ENCODE data around the gene BCL7B. TPM values are rescaled to one million over a fixed set of nuclear protein-coding genes. Genes with fewer than 3 reads are reported as not detected.
A peak's percentile ranks its signal among the peaks of the same experiment; 100 is the strongest.

BCL7B gene
- total and polyA plus RNA-seq, 9 donors: 29.5 to 52.4 (median 34.0) TPM

DNA sequence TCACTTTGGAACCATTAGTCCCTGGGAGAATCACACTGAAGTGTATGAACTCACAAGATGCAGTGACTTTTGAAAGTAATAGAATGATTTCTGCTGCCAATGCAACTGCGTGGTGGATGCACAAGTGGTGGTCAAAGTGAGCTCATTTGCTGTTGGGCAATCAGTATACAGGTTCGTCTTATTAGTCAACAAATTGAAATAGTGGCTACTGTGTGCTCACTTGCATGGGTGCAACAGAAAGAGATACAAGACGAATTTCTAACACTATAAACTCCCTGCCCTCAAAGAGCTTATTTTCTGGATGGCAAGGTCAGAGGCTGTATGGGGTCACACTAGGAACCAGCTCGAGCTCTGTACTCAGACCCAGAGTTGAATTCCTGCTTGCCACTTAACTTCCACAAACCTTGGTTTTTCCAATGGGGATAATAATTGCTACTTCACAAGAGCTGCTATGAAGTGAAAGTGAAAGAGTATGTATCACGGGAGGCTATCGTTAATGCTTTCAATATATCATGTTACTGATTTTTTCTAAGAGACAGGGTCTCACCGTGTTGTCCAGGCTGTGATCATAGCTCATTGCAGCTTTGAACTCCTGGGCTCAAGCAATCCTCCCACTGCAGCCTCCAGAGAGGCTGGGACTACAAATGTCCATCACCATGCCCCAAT, 8.3 kb upstream of the BCL7B start:
- H3K9me3 ChIP-seq: no peaks in the 10 kb centered on the region
- intact Hi-C loops (cut with DNase I): no loop called here
- no peak for TF ChIP-seq POLR2A (IDR thresholded peaks at IDR 0.05)
- no peak for TF ChIP-seq EP300 (IDR thresholded peaks at IDR 0.05)
- TF ChIP-seq, protein P1, sequence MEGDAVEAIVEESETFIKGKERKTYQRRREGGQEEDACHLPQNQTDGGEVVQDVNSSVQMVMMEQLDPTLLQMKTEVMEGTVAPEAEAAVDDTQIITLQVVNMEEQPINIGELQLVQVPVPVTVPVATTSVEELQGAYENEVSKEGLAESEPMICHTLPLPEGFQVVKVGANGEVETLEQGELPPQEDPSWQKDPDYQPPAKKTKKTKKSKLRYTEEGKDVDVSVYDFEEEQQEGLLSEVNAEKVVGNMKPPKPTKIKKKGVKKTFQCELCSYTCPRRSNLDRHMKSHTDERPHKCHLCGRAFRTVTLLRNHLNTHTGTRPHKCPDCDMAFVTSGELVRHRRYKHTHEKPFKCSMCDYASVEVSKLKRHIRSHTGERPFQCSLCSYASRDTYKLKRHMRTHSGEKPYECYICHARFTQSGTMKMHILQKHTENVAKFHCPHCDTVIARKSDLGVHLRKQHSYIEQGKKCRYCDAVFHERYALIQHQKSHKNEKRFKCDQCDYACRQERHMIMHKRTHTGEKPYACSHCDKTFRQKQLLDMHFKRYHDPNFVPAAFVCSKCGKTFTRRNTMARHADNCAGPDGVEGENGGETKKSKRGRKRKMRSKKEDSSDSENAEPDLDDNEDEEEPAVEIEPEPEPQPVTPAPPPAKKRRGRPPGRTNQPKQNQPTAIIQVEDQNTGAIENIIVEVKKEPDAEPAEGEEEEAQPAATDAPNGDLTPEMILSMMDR (IDR thresholded peaks at IDR 0.05): no peak
- no peaks in the 10 kb centered on the region for H3K36me3 ChIP-seq
- no peaks in the 10 kb centered on the region for H3K27me3 ChIP-seq
- H3K4me1 ChIP-seq (ENCODE audit: insufficient read depth): no peaks in the 10 kb centered on the region
- peak overlapping the region in 1 of 2 donors; percentile 5 for H3K27ac ChIP-seq
- 20 to 36% (median 33%) methylated on average over 7 of the region's 7 CpGs for WGBS, 3 donors
- DNase-seq: no peak
- no peak overlapping the region for H3K4me3 ChIP-seq

- no peak overlapping the region for H3K4me3 ChIP-seq
- TF ChIP-seq POLR2A (IDR thresholded peaks at IDR 0.05): no peak
- 32 to 39% (median 32%) methylated on average over 11 of the region's 11 CpGs for WGBS, 3 donors
- H3K27ac ChIP-seq: no peak overlapping the region
- no peaks in the 10 kb centered on the region for H3K9me3 ChIP-seq
- intact Hi-C loops (cut with DNase I): no loop called here
- peak in 1 of 5 donors; percentile 38 for DNase-seq
- no peaks in the 10 kb centered on the region for H3K27me3 ChIP-seq
- no peaks in the 10 kb centered on the region for H3K36me3 ChIP-seq
- H3K4me1 ChIP-seq (ENCODE audit: insufficient read depth): peaks cover 6% of the 10 kb centered on the region
Measured at GRCh38 chr7:73560109-73560835, 2.8 kb upstream of the BCL7B start.

- WGBS, 3 donors: 1% methylated on average over 32 to 36 of the region's 36 CpGs
- peak; percentile 90 to 95 (median 92) for DNase-seq
- peak overlapping the region; percentile 84 to 97 for H3K27ac ChIP-seq
- intact Hi-C loops (cut with DNase I): no loop called here
- H3K4me1 ChIP-seq (ENCODE audit: insufficient read depth): peaks cover 6% of the 10 kb centered on the region
- H3K36me3 ChIP-seq: no peaks in the 10 kb centered on the region
- TF ChIP-seq, protein P1 (IDR thresholded peaks at IDR 0.05): no peak
- TF ChIP-seq EP300 (IDR thresholded peaks at IDR 0.05): no peak
- TF ChIP-seq POLR2A (IDR thresholded peaks at IDR 0.05): no peak
- peak overlapping the region; percentile 95 for H3K4me3 ChIP-seq
- no peaks in the 10 kb centered on the region for H3K27me3 ChIP-seq
- H3K9me3 ChIP-seq: no peaks in the 10 kb centered on the region
Measured at GRCh38 chr7:73557108-73557396, 438 bp downstream of the BCL7B start.

- Histone ChIP-seq H3K4me3 (peak overlapping the region; percentile 95), H3K36me3 (no peaks in the 10 kb centered on the region), H3K9me3 (no peaks in the 10 kb centered on the region), H3K4me1 (ENCODE audit: insufficient read depth) (peaks cover 6% of the 10 kb centered on the region), H3K27me3 (no peaks in the 10 kb centered on the region), H3K27ac (peak overlapping the region; percentile 84 to 97)
- 13 to 19% (median 15%) methylated on average over 28 of the region's 28 CpGs for WGBS, 3 donors
- intact Hi-C loops (cut with DNase I): no loop called here
- TF ChIP-seq, protein P1 (IDR thresholded peaks at IDR 0.05): no peak
- TF ChIP-seq EP300 (IDR thresholded peaks at IDR 0.05): no peak
- TF ChIP-seq POLR2A (IDR thresholded peaks at IDR 0.05): no peak
- no peak for DNase-seq
Measured at GRCh38 chr7:73556208-73557107, 1.0 kb downstream of the BCL7B start.

Data from ovary (tissue), 9 donors.